H9 (cell line): ENCODE data around the gene UBE4B. TPM values are rescaled to one million over a fixed set of nuclear protein-coding genes. Genes with fewer than 3 reads are reported as not detected.

Experiments
- DNase-seq: peaks from one replicate; pipeline ENCODE4 v3.0.0-alpha.2; 2017
- H2AFZ ChIP-seq: one replicate; pipeline ENCODE4 v1.6.1; 2013; ENCODE audit warnings: mild to moderate bottlenecking, low read length, control low read depth, moderate library complexity
- H2AK5ac ChIP-seq: 2 replicates; pipeline ENCODE4 v1.6.1; 2013; ENCODE audit warnings: low read length, control low read depth, mixed read lengths; ENCODE audit not compliant: insufficient read length
- H2BK120ac ChIP-seq: one replicate; pipeline ENCODE4 v1.6.1; 2013; ENCODE audit warnings: low read depth, mild to moderate bottlenecking, low read length, control low read depth, inconsistent platforms; ENCODE audit not compliant: poor library complexity, severe bottlenecking
- H2BK12ac ChIP-seq: 2 replicates; pipeline ENCODE4 v1.6.1; 2013; ENCODE audit warnings: low read length, control low read depth, mixed read lengths, low read depth; ENCODE audit not compliant: insufficient read length
- H2BK15ac ChIP-seq: 2 replicates; pipeline ENCODE4 v1.6.1; 2013; ENCODE audit warnings: low read depth, low read length, control low read depth
- H2BK20ac ChIP-seq: one replicate; pipeline ENCODE4 v1.6.1; 2013; ENCODE audit warnings: low read depth, mild to moderate bottlenecking, low read length, control low read depth, inconsistent platforms; ENCODE audit not compliant: poor library complexity, severe bottlenecking
- H2BK5ac ChIP-seq: 2 replicates; pipeline ENCODE4 v1.6.1; 2013; ENCODE audit warnings: low read length, control low read depth, mixed read lengths; ENCODE audit not compliant: insufficient read length
- H3K14ac ChIP-seq: 2 replicates; pipeline ENCODE4 v1.6.1; 2013; ENCODE audit warnings: low read length, control low read depth; ENCODE audit not compliant: insufficient read depth
- H3K18ac ChIP-seq: 2 replicates; pipeline ENCODE4 v1.6.1; 2013; ENCODE audit warnings: low read depth, mild to moderate bottlenecking, mixed read lengths, low read length, control low read depth; ENCODE audit not compliant: insufficient read length
- H3K23ac ChIP-seq: 2 replicates; pipeline ENCODE4 v1.6.1; 2013; ENCODE audit warnings: low read length, control low read depth, mixed read lengths, low read depth; ENCODE audit not compliant: insufficient read length
- H3K23me2 ChIP-seq: 2 replicates; pipeline ENCODE4 v1.6.1; 2013; ENCODE audit warnings: low read depth, mild to moderate bottlenecking, mixed read lengths, low read length, control low read depth; ENCODE audit not compliant: insufficient read length, poor library complexity, severe bottlenecking
- H3K27ac ChIP-seq: 2 replicates; pipeline ENCODE4 v1.5.1; 2013; ENCODE audit warnings: low read length, control low read depth, mixed read lengths, low read depth; ENCODE audit not compliant: insufficient read length
- H3K27me3 ChIP-seq: 2 replicates; pipeline ENCODE4 v1.6.1; 2013; ENCODE audit warnings: low read length, control low read depth, inconsistent platforms; ENCODE audit not compliant: insufficient read depth
- H3K4ac ChIP-seq: 2 replicates; pipeline ENCODE4 v1.6.1; 2013; ENCODE audit warnings: low read depth, mild to moderate bottlenecking, control low read depth, inconsistent platforms, low read length, moderate library complexity
- H3K4me1 ChIP-seq: 2 replicates; pipeline ENCODE4 v1.6.1; 2013; ENCODE audit warnings: low read length, control low read depth, inconsistent platforms; ENCODE audit not compliant: insufficient read depth
- H3K4me2 ChIP-seq: 2 replicates; pipeline ENCODE4 v1.6.1; 2013; ENCODE audit warnings: low read length, control low read depth, mixed read lengths; ENCODE audit not compliant: insufficient read length, insufficient read depth
- H3K56ac ChIP-seq: 2 replicates; pipeline ENCODE4 v1.6.1; 2013; ENCODE audit warnings: low read depth, mild to moderate bottlenecking, mixed read lengths, low read length, control low read depth; ENCODE audit not compliant: insufficient read length
- H3K79me1 ChIP-seq: 2 replicates; pipeline ENCODE4 v1.6.1; 2013; ENCODE audit warnings: low read depth, mild to moderate bottlenecking, moderate library complexity, low read length, control low read depth, inconsistent platforms; ENCODE audit not compliant: insufficient read depth, poor library complexity, severe bottlenecking
- H3K79me2 ChIP-seq: 2 replicates; pipeline ENCODE4 v1.6.1; 2013; ENCODE audit warnings: low read length, control low read depth, inconsistent platforms; ENCODE audit not compliant: insufficient read depth
- H3K9ac ChIP-seq: 2 replicates; pipeline ENCODE4 v1.6.1; 2013; ENCODE audit warnings: low read length, control low read depth, mixed read lengths; ENCODE audit not compliant: insufficient read length; ENCODE audit errors: extremely low read depth
- H3K9me3 ChIP-seq: one replicate; pipeline ENCODE4 v1.6.1; 2013; ENCODE audit warnings: low read depth, low read length, inconsistent platforms; ENCODE audit not compliant: control insufficient read depth
- H3T11ph ChIP-seq: one replicate; pipeline ENCODE4 v1.6.1; 2013; ENCODE audit warnings: mild to moderate bottlenecking, low read length, control low read depth, inconsistent platforms
- H4K20me1 ChIP-seq: one replicate; pipeline ENCODE4 v1.6.1; 2013; ENCODE audit not compliant: control insufficient read depth, insufficient read length, insufficient read depth
- H4K5ac ChIP-seq: 2 replicates; pipeline ENCODE4 v1.6.1; 2013; ENCODE audit warnings: low read depth, mild to moderate bottlenecking, mixed read lengths, low read length, control low read depth; ENCODE audit not compliant: insufficient read length
- H4K8ac ChIP-seq: replicated peaks from 2 replicates; pipeline ENCODE4 v1.6.1; 2013; ENCODE audit warnings: low read length, control low read depth, mixed read lengths, low read depth; ENCODE audit not compliant: insufficient read length
- H4K91ac ChIP-seq: 2 replicates; pipeline ENCODE4 v1.6.1; 2013; ENCODE audit warnings: low read depth, mild to moderate bottlenecking, moderate library complexity, mixed read lengths, low read length, control low read depth; ENCODE audit not compliant: insufficient read length
- H3K27ac Mint-ChIP-seq, 3 experiments: 2 replicates in 2 of 3; 3 replicates in 1 of 3; pipeline ENCODE4 v1.8.0; 2020 to 2021; ENCODE audit warnings: mixed read lengths in 3 of 3, mild to moderate bottlenecking in 1 of 3, moderate library complexity in 1 of 3
- H3K27me3 Mint-ChIP-seq: 2 replicates; pipeline ENCODE4 v1.8.0; 2021; ENCODE audit warnings: low read depth, mild to moderate bottlenecking, moderate library complexity, mixed read lengths
- H3K36me3 Mint-ChIP-seq, 3 experiments: 2 replicates in 2 of 3; 3 replicates in 1 of 3; pipeline ENCODE4 v1.8.0; 2020 to 2021; ENCODE audit warnings: low read depth in 3 of 3, mixed read lengths in 3 of 3; ENCODE audit not compliant: insufficient read depth in 1 of 3
- H3K4me1 Mint-ChIP-seq, 2 experiments: 2 replicates each; pipeline ENCODE4 v1.8.0; 2020; ENCODE audit warnings: mixed read lengths in 2 of 2
- H3K4me3 Mint-ChIP-seq, 2 experiments: 2 replicates in 1 of 2; 3 replicates in 1 of 2; pipeline ENCODE4 v1.8.0; 2020 to 2021; ENCODE audit warnings: mild to moderate bottlenecking in 2 of 2, mixed read lengths in 2 of 2, moderate library complexity in 1 of 2
- H3K9me3 Mint-ChIP-seq, 2 experiments: 2 replicates in 1 of 2; 3 replicates in 1 of 2; pipeline ENCODE4 v1.8.0; 2020; ENCODE audit warnings: mild to moderate bottlenecking in 2 of 2, mixed read lengths in 2 of 2, moderate library complexity in 1 of 2
- WGBS: extraction: QIAGEN DNeasy Blood & Tissue Kit; methylation state at CpG from one replicate; pipeline ENCODE4 v1.1.7; 2013; ENCODE audit warnings: missing lambda C conversion rate, low lambda C conversion rate, mixed read lengths; ENCODE audit not compliant: insufficient read length; ENCODE audit errors: extremely low coverage; 5-methylcytosine and 5-hydroxymethylcytosine counted together
- total RNA-seq: library from RNA; stranded (reverse); gene quantifications from 2 replicates; pipeline ENCODE4 v1.2.1, GENCODE V29; 2021
- TF ChIP-seq, protein P1 (sequence below): fragments of 200-600 bp; sonication (generic); conservative IDR thresholded peaks from 3 replicates; pipeline ENCODE4 v1.8.0; 2021; ENCODE audit warnings: antibody characterized with exemption, mild to moderate bottlenecking

The UBE4B gene
- total RNA-seq, 1 experiment from 2014 or later = 67.6 TPM

DNA sequence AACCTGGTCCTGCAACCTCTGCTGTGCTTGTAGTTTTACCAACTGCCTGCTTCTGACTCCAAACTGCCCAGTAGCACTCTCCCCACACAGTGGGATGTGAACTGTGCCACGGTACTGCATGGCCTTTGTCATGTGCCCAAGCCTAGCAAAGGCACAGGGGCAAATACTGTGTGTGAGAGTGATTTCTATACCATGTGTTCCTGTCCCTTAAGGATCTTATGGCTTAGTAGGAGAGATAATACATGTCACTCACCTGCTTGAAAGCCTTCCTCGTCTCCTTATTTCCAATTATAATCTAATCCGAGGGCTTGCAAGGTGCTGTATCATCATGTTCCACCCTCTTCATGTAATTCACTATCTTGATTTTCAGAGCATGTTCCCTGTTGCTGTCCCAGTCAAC is 51.3 kb downstream of the UBE4B start:
- H3K9me3 Mint-ChIP-seq = no peaks in the 10 kb centered on the region
- Histone ChIP-seq H2BK20ac (no peak overlapping the region), H3K27ac (no peak overlapping the region), H4K5ac (no peak overlapping the region), H3K56ac (no peak overlapping the region), H3K4me1 (no peaks in the 10 kb centered on the region), H3K4ac (no peak overlapping the region), H3K9me3 (no peaks in the 10 kb centered on the region), H4K20me1 (no peaks in the 10 kb centered on the region), H3K9ac (no peak overlapping the region), H4K91ac (no peak overlapping the region), H3K4me2 (no peak overlapping the region), H2BK5ac (no peak overlapping the region), H2BK120ac (no peak overlapping the region), H3K27me3 (no peaks in the 10 kb centered on the region), H3K23ac (no peak overlapping the region), H2AK5ac (no peak overlapping the region), H3K79me2 (peaks cover 5% of the 10 kb centered on the region; the same call in 1 of the 2 replicates), H2BK12ac (no peak overlapping the region), H3K79me1 (peaks cover 14% of the 10 kb centered on the region), H3T11ph (no peak overlapping the region), H3K23me2 (no peaks in the 10 kb centered on the region), H3K14ac (peak overlapping the region; percentile 31; the same call in 1 of the 2 replicates), H3K18ac (no peak overlapping the region), H2BK15ac (no peak overlapping the region), H4K8ac (no peak overlapping the region), H2AFZ (no peak overlapping the region)
- H3K4me3 Mint-ChIP-seq = no peak overlapping the region
- peaks cover 8 to 22% (median 14%) of the 10 kb centered on the region in 3 experiments; a peak in 6 of 7 replicates for H3K36me3 Mint-ChIP-seq
- TF ChIP-seq, protein P1, sequence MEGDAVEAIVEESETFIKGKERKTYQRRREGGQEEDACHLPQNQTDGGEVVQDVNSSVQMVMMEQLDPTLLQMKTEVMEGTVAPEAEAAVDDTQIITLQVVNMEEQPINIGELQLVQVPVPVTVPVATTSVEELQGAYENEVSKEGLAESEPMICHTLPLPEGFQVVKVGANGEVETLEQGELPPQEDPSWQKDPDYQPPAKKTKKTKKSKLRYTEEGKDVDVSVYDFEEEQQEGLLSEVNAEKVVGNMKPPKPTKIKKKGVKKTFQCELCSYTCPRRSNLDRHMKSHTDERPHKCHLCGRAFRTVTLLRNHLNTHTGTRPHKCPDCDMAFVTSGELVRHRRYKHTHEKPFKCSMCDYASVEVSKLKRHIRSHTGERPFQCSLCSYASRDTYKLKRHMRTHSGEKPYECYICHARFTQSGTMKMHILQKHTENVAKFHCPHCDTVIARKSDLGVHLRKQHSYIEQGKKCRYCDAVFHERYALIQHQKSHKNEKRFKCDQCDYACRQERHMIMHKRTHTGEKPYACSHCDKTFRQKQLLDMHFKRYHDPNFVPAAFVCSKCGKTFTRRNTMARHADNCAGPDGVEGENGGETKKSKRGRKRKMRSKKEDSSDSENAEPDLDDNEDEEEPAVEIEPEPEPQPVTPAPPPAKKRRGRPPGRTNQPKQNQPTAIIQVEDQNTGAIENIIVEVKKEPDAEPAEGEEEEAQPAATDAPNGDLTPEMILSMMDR = no peak
- no CpG with 5 or more reads among the region's 3 CpGs for WGBS
- no peak for DNase-seq
- peak overlapping the region in 1 of 3 experiments; percentile 58; a peak in 2 of 7 replicates for H3K27ac Mint-ChIP-seq
- no peaks in the 10 kb centered on the region for H3K4me1 Mint-ChIP-seq
- no peaks in the 10 kb centered on the region; the same call in 1 of the 2 replicates for H3K27me3 Mint-ChIP-seq
